ENCODE data around the gene COL4A6.

GRCh38 chrX:108412783-108413182 is 25.4 kb downstream of the COL4A6 start:
- no peak for TF ChIP-seq CTCF (tag by site-specific recombination; IDR thresholded peaks at IDR 0.05)
- TF ChIP-seq ZFP69B (tag by site-specific recombination; IDR thresholded peaks at IDR 0.05) = no peak
- no peak for TF ChIP-seq ZNF449 (tag by site-specific recombination; IDR thresholded peaks at IDR 0.05)
- TF ChIP-seq ZNF768 (tag by site-specific recombination; IDR thresholded peaks at IDR 0.05) = no peak
- no peak for TF ChIP-seq ZNF10 (tag by site-specific recombination; IDR thresholded peaks at IDR 0.05)
- TF ChIP-seq KLF17 (tag by site-specific recombination; IDR thresholded peaks at IDR 0.05) = no peak
- TF ChIP-seq ZNF513 (tag by site-specific recombination; IDR thresholded peaks at IDR 0.05) = no peak
- no peak for TF ChIP-seq GLIS1 (tag by site-specific recombination; IDR thresholded peaks at IDR 0.05)
- no peak for TF ChIP-seq MEIS1 (CRISPR knock-in tag; IDR thresholded peaks at IDR 0.05; ENCODE audit: borderline replicate concordance)
- no peak for TF ChIP-seq ZNF580 (tag by site-specific recombination; IDR thresholded peaks at IDR 0.05)
- no peak for TF ChIP-seq ZNF426 (tag by site-specific recombination; IDR thresholded peaks at IDR 0.05)
- TF ChIP-seq ZNF155 (tag by site-specific recombination; IDR thresholded peaks at IDR 0.05) = no peak
- TF ChIP-seq PBX3 (CRISPR knock-in tag; IDR thresholded peaks at IDR 0.05) = no peak
